HG02588 (cell line): ENCODE data around the gene PEX11A.

Experiments
- ATAC-seq: cut with Tn5 transposase; IDR thresholded peaks from one replicate; pipeline ENCODE4 v1.9.1; 2021; ENCODE audit warnings: mild to moderate bottlenecking, moderate library complexity; ENCODE audit not compliant: unreplicated experiment

Gene PEX11A

GRCh38 chr15:89677381-89677780, 13.2 kb downstream of the PEX11A start:
- no peak for ATAC-seq

DNA sequence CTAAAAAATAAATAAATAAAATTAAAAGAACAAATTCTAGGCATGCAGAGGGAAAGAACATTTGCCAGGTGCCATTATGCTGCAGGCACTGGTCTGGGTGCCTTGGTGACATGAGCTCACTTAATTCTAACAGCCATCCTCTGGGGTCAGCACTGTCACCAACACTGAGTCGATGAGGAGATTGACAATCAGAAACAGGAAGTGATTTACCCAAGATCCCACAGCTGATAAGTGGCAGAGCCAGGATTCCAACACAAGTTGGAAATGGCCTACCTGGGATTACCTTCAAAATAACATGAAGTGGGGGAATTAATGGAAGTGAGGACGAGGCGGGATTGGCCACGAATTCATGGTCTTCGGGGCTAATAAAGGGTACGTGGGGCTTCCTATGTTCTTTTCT, 14.9 kb downstream of the PEX11A start:
- ATAC-seq, result no peak

DNA sequence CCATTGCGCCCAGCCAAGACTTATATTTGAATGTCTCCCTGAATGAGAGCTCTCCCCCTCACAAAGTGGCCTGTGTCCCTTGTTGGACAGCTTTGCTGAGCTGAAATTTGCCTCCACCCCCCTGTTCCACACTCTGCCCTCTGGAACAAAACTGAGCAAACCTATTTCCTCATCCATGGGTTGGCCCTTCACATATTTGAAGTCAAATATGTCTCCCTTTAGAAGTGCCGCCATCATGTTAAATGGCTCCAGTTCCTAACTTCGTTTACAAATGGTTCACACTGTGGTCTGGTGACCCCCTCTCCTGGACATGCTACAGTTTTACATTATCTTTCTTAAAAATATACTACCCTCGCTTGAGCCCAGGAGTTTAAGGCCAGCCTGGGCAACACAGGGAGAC, 16.0 kb downstream of the PEX11A start:
- no peak for ATAC-seq

- no peak for ATAC-seq
Measured at GRCh38 chr15:89673165-89673512, 17.4 kb downstream of the PEX11A start.

DNA sequence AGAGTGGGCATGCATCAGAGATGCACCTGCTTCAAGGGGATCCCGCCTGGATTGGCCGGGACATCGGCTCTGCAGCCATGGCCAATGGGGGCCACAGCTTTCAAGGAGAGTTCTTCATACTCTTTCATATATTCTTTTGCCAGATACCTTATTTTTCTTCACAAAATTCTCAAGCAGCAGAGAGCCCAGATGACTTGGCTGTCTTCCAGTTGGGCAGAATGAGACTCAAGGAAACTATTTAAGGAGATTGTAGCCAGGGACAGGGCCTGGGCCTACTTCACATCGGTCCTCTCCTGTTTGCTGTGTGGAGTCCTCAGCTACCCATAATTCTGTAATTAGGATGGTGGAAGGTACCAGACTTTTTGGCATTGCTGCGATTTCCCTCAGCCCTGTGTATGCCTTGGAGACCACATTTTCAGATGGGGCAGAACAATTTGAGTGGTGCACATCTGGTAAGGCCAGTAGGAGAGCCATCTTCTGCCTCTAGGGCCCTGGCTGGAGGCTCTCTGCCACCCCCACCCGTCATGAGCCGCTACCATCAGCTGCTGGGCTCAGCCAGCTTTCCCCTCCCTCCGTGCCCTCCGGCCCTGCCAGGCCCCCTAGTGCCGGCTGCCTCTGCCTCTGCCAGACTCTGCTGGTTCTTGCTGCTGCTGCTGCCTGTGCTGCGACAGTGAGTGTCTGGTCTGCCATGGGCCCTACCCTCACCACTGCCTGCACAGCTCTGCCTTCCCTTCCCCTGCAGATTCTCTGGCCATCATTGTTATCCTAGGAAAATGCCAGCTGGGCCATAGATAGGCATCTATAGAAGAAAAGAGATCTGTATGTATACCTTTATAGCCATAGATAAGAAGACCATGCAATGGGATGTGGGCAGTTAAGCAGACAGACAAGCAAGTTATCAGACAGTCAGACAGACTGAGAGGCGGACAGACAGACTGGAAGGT, 18.1 kb downstream of the PEX11A start:
- no peak for ATAC-seq

DNA sequence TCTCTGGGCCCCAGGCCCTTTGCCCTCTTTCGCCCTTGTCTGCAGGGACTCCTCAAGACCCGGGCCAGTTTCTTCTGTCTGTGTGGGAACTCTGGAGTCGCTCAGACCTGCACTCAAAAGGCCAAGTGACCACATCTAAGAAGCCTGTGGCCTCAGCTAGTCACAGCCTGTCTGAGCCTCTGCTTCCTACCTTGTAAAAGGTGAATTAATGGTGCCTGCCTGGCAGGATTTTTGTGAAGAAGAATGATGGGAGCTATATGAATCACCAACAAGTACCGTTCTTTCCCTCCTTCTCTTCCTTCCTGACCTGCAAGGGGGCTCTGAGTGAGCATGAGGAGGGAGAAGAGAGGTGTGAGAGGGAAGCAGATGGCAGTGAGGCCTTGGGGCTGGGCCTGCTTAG, 18.9 kb downstream of the PEX11A start:
- ATAC-seq, result no peak

DNA sequence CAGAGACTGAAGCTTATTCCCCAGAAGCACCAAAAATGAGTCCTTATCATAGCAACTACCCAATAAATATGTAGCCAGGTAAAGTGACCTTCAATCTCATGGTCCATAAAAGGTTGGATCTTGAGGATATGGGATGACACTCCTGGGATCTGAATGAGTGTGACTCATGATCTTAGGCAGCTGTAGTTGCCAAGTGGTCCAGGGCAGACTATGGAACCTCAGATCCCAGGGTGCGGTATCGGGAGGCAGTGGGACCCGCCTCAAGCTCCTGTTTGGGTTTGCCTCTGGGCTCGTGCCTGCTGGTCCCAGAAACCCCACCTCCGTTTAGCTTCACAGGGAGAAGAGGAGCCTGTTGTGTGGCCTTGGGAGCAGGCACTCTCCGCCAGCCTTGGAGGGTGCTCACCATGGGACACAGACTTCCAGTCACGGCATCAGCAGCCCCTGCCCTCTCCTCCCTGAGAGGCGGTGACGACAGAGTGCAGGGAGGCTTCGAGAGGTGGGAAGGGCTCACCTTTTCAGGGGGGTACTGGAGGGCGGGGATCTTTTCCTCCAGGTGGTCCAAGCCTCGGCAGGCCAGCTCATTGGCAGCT, 19.5 kb downstream of the PEX11A start:
- no peak for ATAC-seq

- no peak for ATAC-seq
Measured at GRCh38 chr15:89669941-89670340, 20.6 kb downstream of the PEX11A start.

DNA sequence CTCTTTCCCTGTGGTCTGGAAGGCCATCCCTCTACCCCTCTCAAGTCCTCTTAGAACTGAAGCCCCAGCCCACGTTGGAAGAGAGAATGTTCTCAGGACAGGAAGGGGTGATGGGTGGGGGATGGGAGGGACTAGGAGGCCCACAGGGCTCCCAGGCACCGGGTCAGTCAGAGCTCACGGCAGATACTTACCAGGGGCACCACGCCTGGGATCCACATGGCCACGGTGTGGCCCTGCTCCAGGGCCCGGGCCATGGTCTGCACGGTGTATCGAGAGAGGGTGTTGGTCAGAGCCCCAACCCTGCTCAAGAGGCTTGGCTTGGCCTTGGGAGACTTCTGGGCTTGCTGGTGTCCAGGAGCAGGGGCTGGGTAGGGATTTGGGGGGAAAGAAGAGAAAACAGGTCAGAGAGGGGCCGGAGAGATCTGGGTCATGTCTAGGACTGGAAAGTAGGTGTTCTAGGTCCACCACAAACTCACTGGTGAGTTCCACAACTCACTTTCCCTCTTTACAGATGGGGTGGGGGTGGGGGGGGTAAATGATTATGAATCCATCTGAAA, 21.2 kb downstream of the PEX11A start:
- ATAC-seq, result no peak

DNA sequence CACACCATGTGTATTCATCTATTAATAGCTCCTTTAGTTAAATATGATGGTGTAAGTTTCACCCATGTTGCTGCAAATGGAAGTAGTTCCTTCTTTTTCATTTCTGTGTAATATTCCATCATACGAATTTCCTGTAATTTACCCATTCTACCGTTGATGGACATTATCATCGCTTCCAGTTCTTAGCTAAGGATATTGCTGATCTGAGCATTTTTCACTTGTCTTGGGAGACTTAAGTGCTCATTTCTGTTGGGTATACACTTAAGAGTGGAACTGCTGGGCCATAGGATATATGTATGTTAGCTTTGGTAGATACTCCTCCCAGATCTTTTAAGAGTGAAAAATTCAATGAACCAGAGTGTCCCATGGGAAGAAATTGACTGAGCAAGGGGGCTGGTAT, 22.4 kb downstream of the PEX11A start:
- no peak for ATAC-seq

- ATAC-seq, result no peak
Measured at GRCh38 chr15:89667706-89667960, 22.9 kb downstream of the PEX11A start.

GRCh38 chr15:89666858-89667705, 23.5 kb downstream of the PEX11A start:
- no peak for ATAC-seq

- no peak for ATAC-seq
Measured at GRCh38 chr15:89666184-89666857, 24.2 kb downstream of the PEX11A start.

DNA sequence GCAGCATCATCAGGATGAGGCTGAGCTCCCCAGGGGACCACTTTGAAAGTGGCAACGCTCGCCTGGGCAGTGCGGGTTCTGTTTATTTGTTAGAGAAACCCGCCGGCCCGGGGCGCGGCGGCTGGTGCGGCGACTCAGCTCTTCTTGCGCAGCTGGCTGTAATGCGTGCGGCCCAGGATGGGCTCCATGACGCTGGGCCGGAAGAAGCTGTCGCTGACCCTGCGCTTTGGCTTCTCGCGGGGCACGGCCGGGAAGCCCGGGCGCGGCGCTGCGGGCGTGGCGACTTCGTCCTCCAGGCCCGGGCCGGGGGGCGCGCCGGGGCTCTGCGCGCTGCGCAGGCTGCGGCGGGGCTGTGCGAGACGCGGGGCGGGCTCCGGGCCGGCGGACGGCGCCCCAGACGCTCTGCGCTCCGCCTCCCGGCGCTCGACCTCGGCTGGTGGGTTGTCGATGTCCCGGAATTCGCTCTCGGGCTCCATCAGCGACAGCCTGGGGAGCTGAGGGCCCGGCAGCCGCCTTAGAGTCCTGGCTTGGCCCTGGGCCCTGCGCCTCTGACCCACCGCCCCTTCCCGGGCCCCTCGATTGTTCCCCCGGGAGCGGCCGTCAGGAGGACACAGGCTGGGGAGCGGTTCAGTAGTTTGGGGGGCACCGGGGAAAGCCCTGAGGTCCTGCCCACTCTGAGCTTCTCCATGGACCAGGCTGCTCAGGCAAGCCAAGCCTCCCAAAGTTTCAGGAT, 24.9 kb downstream of the PEX11A start:
- ATAC-seq, result no peak

- no peak for ATAC-seq
Measured at GRCh38 chr15:89664441-89665350, 25.9 kb downstream of the PEX11A start.

DNA sequence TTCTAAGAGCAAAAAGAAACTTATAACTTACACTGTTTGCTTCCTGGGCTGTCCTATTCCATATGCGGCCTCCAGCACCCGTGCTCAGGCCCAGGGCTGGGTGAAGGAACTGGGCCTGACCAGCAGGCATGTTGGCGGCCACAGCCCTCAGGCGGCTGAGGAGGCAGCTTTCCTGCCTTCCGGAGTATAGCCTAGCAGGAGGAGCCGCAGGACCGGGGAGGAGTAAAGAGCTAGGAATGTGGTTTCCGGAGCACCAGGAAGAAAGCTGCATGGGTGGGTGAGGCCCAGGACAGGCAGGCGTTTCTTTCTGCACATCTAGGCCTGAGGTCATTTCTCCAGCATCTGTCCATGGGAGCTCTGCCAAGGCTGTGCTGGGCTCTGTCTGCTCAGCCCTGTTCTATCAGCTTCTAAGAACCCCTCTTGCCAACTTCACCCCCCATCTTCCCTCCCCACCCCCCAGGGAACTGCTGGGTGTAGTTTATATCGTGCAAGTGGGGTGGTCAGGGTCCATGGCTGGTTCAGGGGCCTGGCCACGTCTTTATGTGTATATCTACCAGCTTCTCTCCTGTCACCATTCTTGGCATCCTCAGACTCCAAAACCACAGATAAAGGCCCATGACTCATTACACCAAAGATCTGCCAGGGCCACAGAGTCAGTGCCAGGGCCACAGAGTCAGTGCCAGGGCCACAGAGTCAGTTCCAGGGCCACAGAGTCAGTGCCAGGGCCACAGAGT, 27.5 kb downstream of the PEX11A start:
- no peak for ATAC-seq

GRCh38 chr15:89660556-89660955, 30.0 kb downstream of the PEX11A start:
- no peak for ATAC-seq

DNA sequence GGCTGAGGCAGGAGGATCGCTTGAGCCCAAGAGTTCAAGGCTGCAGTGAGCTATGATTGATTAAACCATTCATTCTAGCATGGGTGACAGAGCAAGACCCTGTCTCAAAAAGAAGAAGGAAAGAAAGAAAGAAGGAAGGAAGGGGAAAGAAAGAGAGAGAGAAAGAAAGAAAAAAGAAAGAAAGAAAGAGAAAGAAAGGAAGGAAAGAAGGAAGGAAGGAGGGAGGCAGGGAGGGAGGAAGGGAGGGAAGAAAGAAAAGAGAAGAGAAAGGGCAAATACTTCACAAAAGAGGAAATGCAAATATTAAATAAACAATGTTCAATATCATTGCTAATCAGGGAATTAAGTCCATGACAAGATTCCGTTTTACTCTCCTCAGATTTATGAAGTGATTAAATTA, 31.3 kb downstream of the PEX11A start:
- no peak for ATAC-seq
